NCI-H526 (cell line): Measurements from ENCODE around the gene LMF1.
"Not testable (repeated sequence)": the region's sequence is repeated elsewhere in the genome, so short reads cannot be mapped to it uniquely, and the experiment has no call there.

Experiments
- DNase-seq, 2 experiments: peaks; one replicate each; lab custom pipeline; 2025; lab: John Stamatoyannopoulos, UW

Gene LMF1

DNA sequence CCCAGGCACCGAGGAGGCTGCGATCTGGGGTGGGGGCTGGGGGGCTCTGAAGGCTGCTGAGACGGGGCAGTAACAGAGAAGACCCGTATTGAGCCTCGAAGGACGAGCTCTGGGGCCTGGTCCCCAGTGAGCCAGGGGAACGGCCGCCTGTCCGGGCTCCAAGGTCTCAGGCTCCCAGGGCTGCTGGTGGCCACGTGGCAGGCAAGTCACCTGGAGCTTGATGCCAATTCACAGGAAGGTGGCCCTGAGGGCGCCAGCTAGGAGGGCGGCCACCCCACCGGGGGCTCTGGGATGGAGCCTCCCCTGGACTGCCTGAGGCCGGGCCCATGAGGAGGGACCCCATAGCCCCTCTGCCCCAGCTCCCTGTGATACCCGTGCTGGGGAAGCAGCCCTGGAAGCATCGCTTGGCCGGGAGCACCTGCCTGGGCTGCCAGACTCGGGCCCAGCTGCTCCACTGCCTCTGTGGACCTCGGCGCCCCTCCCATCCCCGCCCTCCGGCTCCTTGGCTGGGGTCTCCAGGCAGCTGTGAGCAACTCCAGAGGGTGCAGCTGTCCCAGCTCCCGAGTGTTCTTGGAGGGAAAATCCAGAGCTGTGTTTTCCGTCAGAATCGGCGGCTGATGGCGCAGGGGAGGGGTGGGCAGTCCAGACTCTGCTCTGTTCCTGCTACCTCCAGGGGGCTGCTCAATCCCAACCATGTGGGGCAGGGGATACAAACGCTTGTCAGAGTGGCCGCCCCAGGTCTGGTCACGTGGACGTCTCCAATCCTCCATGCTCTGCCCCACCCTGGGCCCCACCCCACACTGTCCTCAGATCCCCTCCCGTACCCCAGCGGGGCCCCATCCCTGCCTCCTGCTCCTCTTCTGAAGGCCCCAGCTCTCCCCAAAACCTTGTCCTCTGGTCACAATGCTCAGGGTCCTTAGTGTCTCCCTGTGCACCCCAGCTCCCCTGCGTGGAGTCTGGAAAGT is 103.1 kb downstream of the LMF1 start:
- DNase-seq: no peak

DNA sequence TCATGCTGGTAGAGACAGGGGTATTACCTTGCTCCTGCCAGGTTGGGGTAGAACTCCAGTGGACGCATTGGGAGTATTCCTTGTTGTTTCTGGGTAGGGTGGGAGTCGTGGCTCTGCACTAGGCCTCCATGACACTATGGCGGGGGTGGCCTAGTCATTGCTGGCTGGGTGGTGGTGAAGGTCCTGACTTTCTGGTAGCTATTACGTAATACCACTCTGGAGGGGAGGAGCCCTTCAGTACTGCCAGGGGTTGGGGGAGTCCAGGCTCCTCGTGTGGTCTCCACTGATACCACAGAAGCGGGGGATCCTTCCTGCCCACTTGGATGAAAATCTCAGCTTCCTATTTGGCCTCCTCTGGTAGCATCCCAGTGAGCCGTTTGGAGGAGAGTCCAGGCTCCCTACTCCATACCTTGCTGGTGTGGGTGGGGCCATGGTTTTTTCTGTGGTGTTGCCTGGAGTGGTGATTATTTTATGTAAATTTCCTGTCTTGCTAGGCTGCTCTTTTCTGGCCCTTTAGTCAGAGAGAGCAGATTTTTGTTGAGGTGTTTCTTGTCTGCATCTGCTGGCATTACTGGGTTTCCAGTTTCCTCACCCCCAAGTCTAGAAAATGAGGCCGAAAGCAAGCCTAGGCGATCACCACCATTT is 104.4 kb downstream of the LMF1 start:
- no peak for DNase-seq

GRCh38 chr16:865026-865425 is 105.8 kb downstream of the LMF1 start:
- no peak for DNase-seq

- DNase-seq: no peak
These were observed 109.3 kb downstream of the LMF1 start for GRCh38 chr16:861446-861845.

DNA sequence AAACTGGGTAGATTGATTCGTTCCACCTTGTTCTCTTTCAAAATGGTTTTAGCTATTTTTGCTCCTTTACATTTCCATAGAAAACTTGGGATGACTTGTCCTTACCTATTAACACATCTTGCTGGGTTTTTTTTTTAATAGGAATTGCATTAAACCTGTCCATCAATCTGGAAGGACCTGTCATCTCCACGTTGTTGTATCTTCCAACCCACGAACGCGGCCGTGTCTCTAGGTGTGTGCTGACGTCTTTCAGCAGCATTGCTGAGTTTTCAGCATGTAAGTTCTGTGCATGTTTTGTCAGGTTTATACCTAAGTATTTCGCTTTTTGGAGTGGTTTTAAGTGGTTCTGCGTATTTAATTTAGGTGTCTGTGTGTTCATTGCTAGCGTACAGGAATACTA is 109.9 kb downstream of the LMF1 start:
- no peak for DNase-seq

GRCh38 chr16:858971-859370 is 111.8 kb downstream of the LMF1 start:
- DNase-seq: not testable (repeated sequence)

DNA sequence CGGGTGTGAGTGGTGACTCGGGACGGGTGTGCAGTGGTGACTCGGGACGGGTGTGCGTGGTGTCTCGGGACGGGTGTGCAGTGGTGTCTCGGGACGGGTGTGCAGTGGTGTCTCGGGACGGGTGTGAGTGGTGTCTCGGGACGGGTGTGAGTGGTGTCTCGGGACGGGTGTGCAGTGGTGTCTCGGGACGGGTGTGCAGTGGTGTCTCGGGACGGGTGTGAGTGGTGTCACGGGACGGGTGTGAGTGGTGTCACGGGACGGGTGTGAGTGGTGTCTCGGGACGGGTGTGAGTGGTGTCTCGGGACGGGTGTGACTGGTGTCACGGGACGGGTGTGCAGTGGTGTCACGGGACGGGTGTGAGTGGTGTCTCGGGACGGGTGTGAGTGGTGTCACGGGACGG is 112.3 kb downstream of the LMF1 start:
- DNase-seq: not testable (repeated sequence)

DNA sequence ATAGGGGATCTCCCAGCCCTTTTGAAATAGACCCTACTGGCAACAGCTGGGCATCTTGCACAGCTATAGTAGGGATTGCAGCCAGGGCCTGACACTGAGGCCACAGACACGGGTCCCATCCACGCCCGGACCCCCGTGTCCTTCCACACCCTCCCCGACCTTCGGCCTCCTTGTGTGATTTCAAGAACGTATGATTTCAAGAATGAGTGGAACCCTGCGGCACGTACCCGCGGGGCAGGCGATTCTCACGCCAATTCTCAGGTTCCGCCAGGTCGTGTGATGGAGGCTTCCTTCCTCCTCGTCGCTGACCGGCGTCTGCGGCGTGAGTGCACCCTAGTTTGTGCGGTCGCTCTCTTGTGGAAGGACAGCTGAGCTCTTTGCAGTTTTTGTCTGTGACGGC is 114.0 kb downstream of the LMF1 start:
- no peak for DNase-seq

DNA sequence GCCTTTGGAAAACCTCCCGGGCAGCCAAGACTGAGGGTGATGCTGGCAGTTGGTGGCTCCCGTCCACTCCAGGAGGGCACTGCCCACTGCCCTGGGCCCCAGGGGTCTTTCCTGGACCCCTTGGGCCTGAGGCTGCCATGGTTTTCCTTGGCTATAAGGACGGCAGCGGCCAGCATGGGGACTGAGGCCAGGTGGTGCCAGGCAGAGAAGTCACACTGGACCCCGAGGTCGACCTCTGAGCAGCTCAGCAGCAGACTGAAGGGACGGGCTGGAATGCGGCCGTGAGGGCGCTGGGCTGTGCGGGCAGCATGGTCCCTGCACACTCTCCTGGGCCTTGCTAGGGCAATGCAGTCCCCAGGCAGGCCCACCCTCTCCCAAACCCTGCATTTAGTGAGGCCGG is 114.7 kb downstream of the LMF1 start:
- no peak for DNase-seq

DNA sequence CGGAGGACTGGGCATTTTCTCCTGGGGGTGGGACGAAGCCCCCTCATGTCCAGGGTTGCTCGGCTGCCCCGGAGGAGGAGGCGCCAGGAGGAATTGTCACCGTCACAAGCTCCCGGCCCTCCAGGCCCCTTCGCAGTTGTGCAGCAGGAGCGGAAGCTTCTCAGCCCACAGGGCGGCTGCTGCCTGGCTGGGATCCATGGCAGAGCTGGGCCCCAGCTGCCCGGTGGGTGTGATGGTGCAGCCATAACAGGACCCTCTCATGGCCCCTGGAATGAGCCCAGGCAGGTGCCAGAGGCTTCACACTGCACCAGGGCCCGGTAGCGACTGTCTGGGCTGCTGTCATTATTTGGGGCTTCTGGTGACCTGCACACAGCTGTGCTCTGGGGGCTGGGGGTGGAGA is 115.3 kb downstream of the LMF1 start:
- no peak for DNase-seq

DNA sequence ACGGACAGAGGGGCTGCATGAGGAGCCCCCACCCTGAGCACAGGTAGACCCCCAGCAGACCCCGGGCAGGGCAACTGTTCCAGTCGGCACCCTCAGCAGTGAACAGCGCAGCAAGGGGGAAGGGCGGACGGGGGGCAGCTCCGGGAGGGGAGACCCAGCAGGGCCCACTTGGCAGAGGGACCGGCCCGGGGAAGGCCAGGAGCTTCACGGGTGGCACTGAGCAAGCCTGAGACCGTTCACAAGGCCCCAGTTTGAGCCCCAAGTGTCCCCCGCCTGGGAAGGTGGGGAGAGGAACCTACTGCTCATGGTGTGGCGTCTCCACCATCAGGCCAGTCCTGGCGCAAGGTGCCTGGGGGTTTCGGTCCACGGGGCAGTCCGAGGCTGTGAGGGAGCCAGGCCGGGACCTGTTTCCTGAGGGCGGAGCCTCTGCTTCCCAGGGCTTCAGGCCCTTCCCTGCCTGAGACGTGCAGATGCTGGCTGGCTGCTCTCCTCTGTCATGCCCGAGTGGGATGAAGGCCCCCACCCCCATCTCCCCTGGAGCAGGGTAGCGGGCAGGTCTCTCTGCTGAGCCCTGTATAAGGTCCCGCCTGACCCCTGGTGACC is 115.9 kb downstream of the LMF1 start:
- DNase-seq: no peak

- no peak for DNase-seq
These were observed 116.6 kb downstream of the LMF1 start for GRCh38 chr16:853981-854807.

DNA sequence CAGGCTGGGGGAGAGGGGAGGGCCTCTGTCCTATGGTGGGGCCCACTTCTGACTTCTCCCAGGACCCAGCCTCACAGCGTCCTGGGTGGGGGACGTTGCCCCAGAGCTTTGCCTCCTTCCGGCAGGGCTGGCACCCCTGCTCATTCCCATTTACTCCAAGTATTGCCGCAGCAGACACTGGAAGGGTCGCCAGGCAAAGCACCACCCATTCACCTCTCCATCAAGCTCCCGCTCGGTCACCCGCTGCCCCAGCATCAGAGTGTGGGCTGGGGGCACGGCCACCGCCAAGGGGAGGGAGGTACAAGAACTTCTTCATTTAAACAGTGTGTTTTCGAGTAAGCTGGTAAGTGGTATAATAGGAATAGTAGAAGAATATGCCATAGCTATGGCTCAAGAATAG is 117.5 kb downstream of the LMF1 start:
- no peak for DNase-seq

GRCh38 chr16:852451-853185 is 118.2 kb downstream of the LMF1 start:
- DNase-seq: no peak

DNA sequence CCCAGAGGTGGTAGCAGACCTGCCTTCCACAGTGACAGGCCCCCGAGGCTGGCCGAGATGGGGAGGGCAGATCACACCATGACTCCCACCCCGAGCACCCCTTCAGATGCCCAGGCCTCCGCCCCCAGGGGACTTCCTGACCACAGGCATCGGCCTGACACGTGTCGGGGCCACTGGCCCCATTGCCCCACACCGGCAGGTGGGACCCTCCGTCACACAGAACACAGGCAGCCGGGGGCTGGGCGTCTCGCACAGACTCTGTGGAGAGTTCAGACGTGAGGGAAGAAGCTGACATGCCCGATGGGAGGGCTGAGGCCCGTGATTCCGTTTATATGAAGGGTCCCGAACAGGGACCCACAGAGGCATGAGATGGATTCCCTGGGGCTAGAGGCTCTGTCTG is 118.9 kb downstream of the LMF1 start:
- DNase-seq: no peak

DNA sequence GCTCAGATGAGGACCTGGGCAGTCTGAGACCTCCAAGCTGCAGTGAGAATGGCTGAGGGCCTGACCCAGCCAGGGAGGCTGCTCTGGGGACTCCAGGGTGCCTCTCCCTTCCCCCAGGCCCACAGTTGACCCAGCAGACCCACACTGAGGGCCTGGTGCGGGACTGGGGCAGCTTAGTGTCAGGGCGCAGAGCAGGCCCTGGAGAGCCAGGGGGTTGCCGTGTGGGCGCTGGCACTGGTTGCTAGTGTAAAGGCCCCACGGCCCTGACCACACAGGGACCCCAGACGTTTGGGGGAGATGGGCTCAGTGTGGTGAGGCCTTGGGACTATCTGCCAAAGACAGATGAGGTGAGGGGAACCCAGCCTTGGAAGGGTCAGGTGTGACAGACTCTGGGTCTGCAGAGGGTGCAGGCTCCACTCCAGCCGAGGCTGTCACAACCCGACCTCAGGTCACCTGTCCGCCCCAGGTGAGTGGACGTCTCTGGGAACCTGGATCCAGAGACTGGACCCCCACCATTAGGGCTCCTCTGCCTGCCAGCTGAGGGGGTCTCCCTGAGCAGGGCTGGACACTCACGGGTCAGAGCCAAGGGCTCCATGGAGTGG is 119.5 kb downstream of the LMF1 start:
- no peak for DNase-seq

DNA sequence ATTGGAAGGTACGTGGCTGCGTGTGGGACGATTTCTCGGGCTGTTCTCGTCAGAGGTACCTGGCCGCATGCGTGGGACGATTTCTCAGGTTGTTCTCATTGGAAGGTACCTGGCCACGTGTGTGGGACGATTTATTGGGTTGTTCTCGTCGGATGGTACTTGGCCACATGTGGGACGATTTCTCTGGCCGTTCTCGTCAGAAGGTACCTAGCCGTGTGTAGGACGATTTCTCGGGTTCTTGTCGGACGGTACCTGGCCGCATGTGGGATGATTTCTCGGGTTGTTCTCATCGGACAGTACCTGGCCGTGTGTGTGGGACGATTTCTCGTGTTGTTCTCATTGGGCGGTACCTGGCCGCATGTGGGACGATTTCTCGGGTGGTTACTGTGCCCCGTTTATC is 120.1 kb downstream of the LMF1 start:
- DNase-seq: no peak

GRCh38 chr16:848510-849253 is 122.1 kb downstream of the LMF1 start:
- no peak for DNase-seq

- DNase-seq: no peak
These were observed 122.9 kb downstream of the LMF1 start for GRCh38 chr16:847681-848445.

GRCh38 chr16:847151-847550 is 123.6 kb downstream of the LMF1 start:
- DNase-seq: no peak
